Measurements from ENCODE around the gene HID1. TPM values are rescaled to one million over a fixed set of nuclear protein-coding genes. Genes with fewer than 3 reads are reported as not detected.

The HID1 gene
- total and polyA plus RNA-seq, 2 donors (not counting 1 experiment from before 2014, with no cell fraction given) = 3.9 to 4.0 TPM

GRCh38 chr17:74998783-74999182, 26.2 kb upstream of the HID1 start:
- DNase-seq (no peak), ATAC-seq (ENCODE audit: low read depth) (no peak)
- peaks cover 10% of the 10 kb centered on the region for H3K27me3 Mint-ChIP-seq
- H3K27ac Mint-ChIP-seq = no peak overlapping the region
- no peaks in the 10 kb centered on the region for H3K36me3 ChIP-seq (replicated peaks in 1 of 2; ENCODE audit: control extremely low read depth in 1 of 2, control insufficient read depth in 1 of 2, extremely low read depth in 1 of 2, insufficient read depth in 2 of 2, low read length in 1 of 2)
- H3K9me3 Mint-ChIP-seq (ENCODE audit: insufficient read depth) = no peaks in the 10 kb centered on the region
- WGBS (ENCODE audit: insufficient coverage) = 76% methylated on average over 6 of the region's 6 CpGs
- ChIA-PET POLR2A (no interaction called here), CTCF (interaction anchor here (1.0 to 1.3 kb wide), 2 partner anchors 10 to 13 kb away, joined by 3 to 4 read pairs; partner anchors contain the start of gene MRPL58)
- no peak overlapping the region for H3K4me2 ChIP-seq (replicated peaks; ENCODE audit: low read depth, low read length, poor library complexity, severe bottlenecking)
- no peaks in the 10 kb centered on the region for H3K27me3 ChIP-seq (replicated peaks in 1 of 4; ENCODE audit: control extremely low read depth in 1 of 4, control insufficient read depth in 3 of 4, insufficient read depth in 4 of 4, low read length in 3 of 4)
- no peaks in the 10 kb centered on the region for H3K4me1 ChIP-seq (ENCODE audit: control insufficient read depth in 2 of 2, insufficient read depth in 2 of 2, low read length in 2 of 2)
- no peaks in the 10 kb centered on the region for H4K20me1 ChIP-seq (ENCODE audit: control insufficient read depth, insufficient read depth, low read length, poor library complexity, severe bottlenecking)
- H2AFZ ChIP-seq (ENCODE audit: insufficient read depth, low read depth, low read length, poor library complexity, severe bottlenecking) = no peak overlapping the region
- H3K27ac ChIP-seq (ENCODE audit: low read length in 2 of 2) = no peak overlapping the region
- no peak overlapping the region for H3K9ac ChIP-seq (ENCODE audit: low read length)
- H3K79me2 ChIP-seq (ENCODE audit: control insufficient read depth, insufficient read depth, low read length) = no peaks in the 10 kb centered on the region
- TF ChIP-seq EZH2 (IDR thresholded peaks at IDR 0.05; ENCODE audit: borderline replicate concordance, insufficient read depth, low read depth, low read length, poor library complexity, severe bottlenecking) = no peak
- TF ChIP-seq CTCF (IDR thresholded peaks at IDR 0.05) = no peak
- no peaks in the 10 kb centered on the region for H3K4me1 Mint-ChIP-seq
- no peak overlapping the region for H3K4me3 Mint-ChIP-seq
- no peak overlapping the region for H3K4me3 ChIP-seq (ENCODE audit: control extremely low read depth in 1 of 5, extremely low read depth in 1 of 5, insufficient read depth in 1 of 5, low read depth in 2 of 5, low read length in 4 of 5)
- intact Hi-C loops (cut with micrococcal nuclease) = no loop called here
- H3K9me3 ChIP-seq (ENCODE audit: control extremely low read depth in 1 of 3, control insufficient read depth in 2 of 3, insufficient read depth in 1 of 3, low read length in 2 of 3) = no peaks in the 10 kb centered on the region

- H3K9me3 Mint-ChIP-seq (ENCODE audit: insufficient read depth) = no peaks in the 10 kb centered on the region
- no peak overlapping the region for H3K27ac Mint-ChIP-seq
- ChIA-PET POLR2A (no interaction called here), CTCF (interaction anchor here (1.0 kb wide), 1 partner anchor 187 kb away, joined by 3 read pairs; no protein-coding TSS in a partner anchor)
- no peak for TF ChIP-seq CTCF (IDR thresholded peaks at IDR 0.05)
- TF ChIP-seq EZH2 (IDR thresholded peaks at IDR 0.05; ENCODE audit: borderline replicate concordance, insufficient read depth, low read depth, low read length, poor library complexity, severe bottlenecking) = no peak
- H3K4me1 ChIP-seq (ENCODE audit: control insufficient read depth in 2 of 2, insufficient read depth in 2 of 2, low read length in 2 of 2) = no peaks in the 10 kb centered on the region
- no peaks in the 10 kb centered on the region for H3K4me1 Mint-ChIP-seq
- H3K79me2 ChIP-seq (ENCODE audit: control insufficient read depth, insufficient read depth, low read length) = no peaks in the 10 kb centered on the region
- no peak overlapping the region for H2AFZ ChIP-seq (ENCODE audit: insufficient read depth, low read depth, low read length, poor library complexity, severe bottlenecking)
- DNase-seq (no peak), ATAC-seq (ENCODE audit: low read depth) (no peak)
- H3K27me3 ChIP-seq (replicated peaks in 1 of 4; ENCODE audit: control extremely low read depth in 1 of 4, control insufficient read depth in 3 of 4, insufficient read depth in 4 of 4, low read length in 3 of 4) = peaks cover 0 to 2% (median 0%) of the 10 kb centered on the region in 4 experiments
- no peak overlapping the region for H3K4me2 ChIP-seq (replicated peaks; ENCODE audit: low read depth, low read length, poor library complexity, severe bottlenecking)
- H3K36me3 ChIP-seq (replicated peaks in 1 of 2; ENCODE audit: control extremely low read depth in 1 of 2, control insufficient read depth in 1 of 2, extremely low read depth in 1 of 2, insufficient read depth in 2 of 2, low read length in 1 of 2) = no peaks in the 10 kb centered on the region
- H3K9ac ChIP-seq (ENCODE audit: low read length) = no peak overlapping the region
- 89% methylated on average over 3 of the region's 5 CpGs for WGBS (ENCODE audit: insufficient coverage)
- no peaks in the 10 kb centered on the region for H3K9me3 ChIP-seq (ENCODE audit: control extremely low read depth in 1 of 3, control insufficient read depth in 2 of 3, insufficient read depth in 1 of 3, low read length in 2 of 3)
- H3K4me3 ChIP-seq (ENCODE audit: control extremely low read depth in 1 of 5, extremely low read depth in 1 of 5, insufficient read depth in 1 of 5, low read depth in 2 of 5, low read length in 4 of 5) = no peak overlapping the region
- intact Hi-C loops (cut with micrococcal nuclease) = no loop called here
- no peak overlapping the region for H3K4me3 Mint-ChIP-seq
- H4K20me1 ChIP-seq (ENCODE audit: control insufficient read depth, insufficient read depth, low read length, poor library complexity, severe bottlenecking) = no peaks in the 10 kb centered on the region
- H3K27me3 Mint-ChIP-seq = peaks cover 11% of the 10 kb centered on the region
- no peak overlapping the region for H3K27ac ChIP-seq (ENCODE audit: low read length in 2 of 2)
Observed at GRCh38 chr17:74995847-74996246, 23.3 kb upstream of the HID1 start.

Measured in B cell (primary cell).